Measurements from ENCODE around the gene PLB1. TPM values are rescaled to one million over a fixed set of nuclear protein-coding genes. Genes with fewer than 3 reads are reported as not detected.

PLB1 gene
- polyA plus RNA-seq, 1 donor = 2.0 TPM

DNA sequence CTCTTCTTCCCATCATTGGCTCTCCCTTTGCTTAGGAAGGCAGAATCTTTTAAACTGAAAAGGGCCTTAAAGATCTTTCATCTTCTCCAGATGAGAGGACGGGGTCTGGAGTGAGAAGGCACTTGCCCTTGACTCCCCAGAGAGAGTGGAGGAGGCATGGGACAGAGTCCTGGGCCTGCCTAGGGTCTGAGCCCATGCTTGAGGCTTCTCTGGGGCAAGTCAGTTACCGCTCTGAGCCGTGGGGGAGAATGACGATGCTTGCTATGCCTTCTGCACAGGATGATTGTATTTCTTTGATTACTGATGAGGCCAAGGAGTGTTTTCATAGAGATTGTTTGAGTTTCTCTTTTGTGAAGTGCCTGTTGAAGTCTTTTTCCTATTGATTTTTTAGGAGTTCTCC, 921 bp downstream of the PLB1 start:
- no peak for DNase-seq (ENCODE audit: low read depth)

DNA sequence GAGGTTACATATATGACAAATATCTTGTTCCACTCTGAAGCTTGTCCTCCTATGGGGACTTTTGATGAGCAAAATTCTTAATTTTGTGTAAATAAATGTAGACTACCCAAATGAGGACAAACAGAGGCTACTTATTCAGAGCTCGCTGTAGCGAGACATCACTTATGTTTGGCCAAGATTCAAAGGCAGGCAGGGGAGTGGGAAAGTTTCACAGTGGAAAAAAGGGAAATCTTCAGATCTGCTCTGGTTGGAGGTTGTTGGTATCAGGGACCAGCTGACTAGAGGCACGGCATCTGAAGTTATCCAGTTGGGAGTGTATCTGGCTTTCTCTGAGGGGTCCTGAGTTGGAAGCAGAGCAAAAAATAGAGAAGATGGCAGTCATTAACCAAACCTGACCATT, 1.3 kb downstream of the PLB1 start:
- no peak for DNase-seq (ENCODE audit: low read depth)

- no peak for DNase-seq (ENCODE audit: low read depth)
Observed at GRCh38 chr2:28499282-28499681, 3.4 kb downstream of the PLB1 start.

DNA sequence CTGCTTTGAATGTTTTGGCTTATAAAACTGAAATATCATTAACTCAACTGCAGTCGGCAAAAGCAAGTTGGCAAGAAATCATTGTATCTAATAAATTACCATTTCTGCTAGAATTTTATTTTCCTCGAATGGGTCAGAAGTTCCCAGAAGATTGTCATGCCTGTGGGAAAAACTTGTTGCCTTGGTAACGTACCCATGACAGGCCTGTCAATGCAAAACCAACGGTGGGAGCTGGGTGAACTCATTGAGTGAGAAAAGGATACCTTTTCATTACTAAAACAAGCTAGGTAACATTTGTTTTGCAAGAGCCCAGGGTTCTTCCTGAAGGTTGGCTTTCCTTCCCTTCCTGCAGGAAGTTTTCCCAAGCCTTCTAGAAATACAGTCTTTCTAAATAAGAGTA, 9.5 kb downstream of the PLB1 start:
- DNase-seq (ENCODE audit: low read depth) = no peak

DNA sequence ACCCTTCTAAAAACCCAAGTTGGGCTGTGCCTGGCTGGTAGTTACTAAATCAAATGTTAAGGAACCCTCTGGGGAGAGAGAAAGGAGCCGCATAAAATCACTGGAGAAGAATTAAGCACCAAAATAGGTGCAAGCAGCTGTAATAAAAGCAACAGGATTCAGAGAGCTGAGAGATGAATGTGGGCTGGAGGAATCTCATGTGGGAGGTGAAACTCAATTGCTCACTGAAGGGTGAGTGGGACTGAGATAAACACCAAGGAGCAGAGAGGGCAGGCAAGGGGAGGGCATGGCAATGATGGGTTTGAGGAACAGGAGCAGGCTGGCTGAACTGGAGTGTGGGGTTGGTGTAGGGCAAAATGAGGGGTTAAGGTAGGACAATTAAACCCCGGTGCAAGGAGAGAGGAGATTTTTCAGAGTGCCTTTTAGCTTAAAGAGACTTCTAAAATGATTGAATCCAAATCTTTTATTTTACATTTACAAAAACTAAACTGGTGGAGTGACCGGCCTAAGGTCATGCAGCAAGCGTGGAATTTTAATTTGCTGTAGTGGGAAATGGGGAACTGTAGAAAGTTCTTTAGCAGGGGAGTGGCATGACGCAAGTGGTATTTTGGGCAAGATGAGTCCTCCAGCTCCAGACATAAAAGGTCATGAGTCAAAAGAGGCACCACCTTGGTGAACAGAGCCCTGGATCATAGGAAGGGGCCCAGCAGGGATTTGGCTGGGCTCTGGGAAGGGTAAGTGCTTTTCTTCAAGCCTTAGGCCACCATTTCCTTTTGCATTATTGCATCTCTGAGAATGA, 10.5 kb downstream of the PLB1 start:
- DNase-seq (ENCODE audit: low read depth) = no peak

GRCh38 chr2:28507796-28508764, 12.2 kb downstream of the PLB1 start:
- DNase-seq (ENCODE audit: low read depth) = no peak

- DNase-seq (ENCODE audit: low read depth) = no peak
Observed at GRCh38 chr2:28509361-28509760, 13.5 kb downstream of the PLB1 start.

DNA sequence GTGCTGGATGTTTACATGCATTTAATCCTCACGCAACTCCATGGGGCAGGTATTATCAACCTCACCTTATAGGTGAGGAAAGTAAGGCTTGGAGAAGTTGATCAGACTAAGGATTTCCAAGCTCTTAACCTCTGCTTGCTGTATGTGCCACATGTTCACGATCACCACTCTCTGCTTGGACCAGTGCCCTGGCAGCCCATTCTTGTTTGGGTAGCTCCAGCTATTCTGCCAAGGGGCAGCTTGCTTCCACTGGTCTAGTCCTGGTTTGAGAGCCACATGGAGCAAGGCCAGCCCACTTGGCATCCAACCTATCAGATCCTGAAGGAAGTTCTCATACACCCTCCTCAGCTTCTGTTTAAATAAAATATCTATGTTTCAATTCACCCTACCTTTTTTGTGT, 14.3 kb downstream of the PLB1 start:
- DNase-seq (ENCODE audit: low read depth) = no peak

- DNase-seq (ENCODE audit: low read depth) = no peak
Observed at GRCh38 chr2:28511871-28512606, 16.2 kb downstream of the PLB1 start.

GRCh38 chr2:28512607-28512965, 16.7 kb downstream of the PLB1 start:
- DNase-seq (ENCODE audit: low read depth) = no peak

DNA sequence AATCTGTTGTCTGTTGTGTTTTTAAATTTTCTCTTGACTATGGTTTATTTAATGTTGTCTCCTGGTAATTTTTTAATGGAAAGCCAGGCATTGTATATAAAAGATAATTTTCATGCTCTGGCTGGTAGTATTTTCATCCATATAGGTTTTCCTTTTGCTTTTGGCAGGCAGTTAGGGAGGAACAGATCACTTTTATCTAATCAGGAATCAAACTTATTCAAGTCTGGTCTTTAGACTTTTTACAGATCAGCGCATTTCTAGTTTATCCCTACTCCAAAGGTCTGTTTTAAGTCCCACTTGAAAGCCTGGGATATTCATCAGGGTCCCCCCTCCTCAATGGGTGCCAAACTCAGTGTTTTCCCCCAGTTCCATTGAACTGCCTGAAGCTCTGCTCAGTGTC, 17.2 kb downstream of the PLB1 start:
- no peak for DNase-seq (ENCODE audit: low read depth)

DNA sequence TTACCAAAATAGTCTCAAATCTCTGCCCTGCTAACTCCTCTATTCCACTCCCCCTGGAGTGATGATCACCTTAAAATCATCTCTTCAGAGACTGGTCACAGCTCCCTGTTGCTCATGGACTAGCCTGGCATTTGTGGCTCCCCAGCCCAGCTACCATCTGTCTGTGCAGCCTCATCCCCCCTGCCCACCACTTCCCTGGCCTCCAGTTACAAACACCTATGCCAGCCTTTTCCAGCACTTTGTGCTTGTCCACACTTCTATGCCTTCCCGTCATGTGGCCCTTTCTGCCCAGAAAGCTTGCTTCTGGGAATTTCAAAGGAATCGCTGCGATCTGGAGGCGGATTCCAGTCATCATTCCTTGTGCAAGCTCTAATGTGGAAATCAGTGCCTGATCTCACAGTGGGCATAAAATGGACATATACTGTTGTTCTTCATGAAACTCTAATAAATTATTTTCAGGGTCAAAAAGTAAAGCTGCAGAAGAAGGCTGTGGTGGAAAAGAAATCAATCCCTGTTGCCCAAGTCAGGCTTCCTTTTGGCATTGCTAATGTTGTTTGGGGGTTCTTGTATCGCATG, 19.4 kb downstream of the PLB1 start:
- no peak for DNase-seq (ENCODE audit: low read depth)

DNA sequence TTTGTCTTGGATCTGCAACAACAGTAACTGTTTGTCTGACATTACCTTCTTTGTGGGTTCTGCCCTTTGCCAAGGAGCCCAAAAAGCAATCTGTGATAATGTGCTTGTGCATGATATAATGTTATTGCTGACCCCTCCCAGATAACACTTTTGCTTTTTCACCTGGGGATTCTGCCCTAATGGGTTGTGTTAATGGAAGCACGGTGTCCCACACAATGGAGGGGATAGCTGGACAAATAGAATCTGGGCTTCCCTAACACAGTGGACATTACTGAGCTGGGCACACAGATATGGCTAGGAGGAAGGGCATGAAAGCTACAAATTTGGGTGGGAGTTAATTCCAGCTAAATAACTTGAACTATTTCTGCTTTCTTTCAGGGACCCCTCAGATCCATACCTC, 20.6 kb downstream of the PLB1 start:
- no peak for DNase-seq (ENCODE audit: low read depth)

DNA sequence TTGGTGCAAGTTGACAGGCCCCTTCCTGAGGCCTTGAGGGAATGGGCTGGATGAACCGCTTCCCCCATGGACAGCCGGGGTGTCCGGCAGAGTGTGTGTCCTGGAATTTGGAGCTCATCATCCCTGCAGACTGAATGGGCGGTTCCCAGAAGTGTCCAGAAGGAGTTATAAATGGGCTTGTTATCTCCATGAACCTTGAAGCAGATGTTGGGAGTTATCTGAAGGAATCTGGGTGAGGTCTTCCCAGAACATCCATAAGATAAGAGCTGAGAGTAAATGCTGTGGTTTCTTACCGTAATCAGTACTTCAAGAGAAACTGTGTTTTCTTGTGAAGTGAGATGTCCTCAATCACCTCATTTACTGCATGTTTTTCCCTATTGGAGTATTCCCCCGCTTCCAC, 21.1 kb downstream of the PLB1 start:
- DNase-seq (ENCODE audit: low read depth) = no peak

GRCh38 chr2:28521663-28522062, 25.8 kb downstream of the PLB1 start:
- DNase-seq (ENCODE audit: low read depth) = no peak

- no peak for DNase-seq (ENCODE audit: low read depth)
Observed at GRCh38 chr2:28522481-28522880, 26.6 kb downstream of the PLB1 start.

GRCh38 chr2:28523902-28524301, 28.0 kb downstream of the PLB1 start:
- no peak for DNase-seq (ENCODE audit: low read depth)

GRCh38 chr2:28525481-28525880, 29.6 kb downstream of the PLB1 start:
- DNase-seq (ENCODE audit: low read depth) = no peak

DNA sequence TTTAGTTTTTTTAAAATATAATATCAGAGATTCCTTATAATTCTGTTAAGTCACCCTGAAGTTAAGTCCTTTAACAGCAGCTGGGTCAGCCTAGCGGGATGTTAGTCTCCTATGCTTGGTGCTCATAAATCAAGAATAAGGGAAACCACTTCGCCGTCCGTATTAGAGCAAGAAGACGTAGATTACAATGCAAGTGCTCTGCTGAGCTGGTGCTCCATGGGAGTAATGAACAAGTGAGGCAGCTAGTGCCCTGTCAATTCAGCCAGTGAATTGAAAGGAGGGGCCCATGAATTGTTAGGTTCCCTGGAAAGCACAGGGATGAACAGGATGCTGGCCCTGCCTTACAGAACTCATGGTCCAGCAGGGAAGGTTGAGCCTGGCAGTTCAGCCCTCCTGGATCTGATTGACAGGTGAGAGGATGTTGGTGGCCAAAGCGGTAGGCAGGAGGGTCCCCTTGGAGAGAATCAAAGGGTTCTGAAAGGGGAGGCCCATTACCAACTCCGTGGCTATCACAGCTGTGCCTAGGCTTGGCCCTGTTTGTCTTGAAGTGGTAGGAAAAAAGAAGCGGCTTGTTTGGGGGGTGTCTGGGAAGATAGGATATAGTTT, 30.8 kb downstream of the PLB1 start:
- no peak for DNase-seq (ENCODE audit: low read depth)

DNA sequence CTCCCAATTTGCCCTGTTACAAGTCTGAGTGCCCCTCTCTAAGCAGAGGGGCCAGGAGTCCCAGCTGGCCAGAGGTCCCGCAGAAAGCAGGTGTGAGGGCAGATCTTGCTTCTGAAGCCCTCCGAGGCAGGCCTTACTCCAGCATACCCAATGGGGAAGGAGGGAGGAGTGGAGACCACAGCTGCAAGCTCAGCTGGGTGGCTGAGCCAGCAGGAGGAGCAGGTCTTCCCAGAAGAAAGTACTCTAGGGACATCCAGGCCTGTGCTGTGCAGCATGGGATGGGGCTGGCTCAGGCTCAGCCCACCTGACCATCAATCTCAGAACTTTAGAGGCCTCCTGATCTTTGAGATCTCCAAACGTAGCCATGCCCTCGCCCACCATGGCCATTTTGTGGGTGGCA, 31.3 kb downstream of the PLB1 start:
- DNase-seq (ENCODE audit: low read depth) = no peak

DNA sequence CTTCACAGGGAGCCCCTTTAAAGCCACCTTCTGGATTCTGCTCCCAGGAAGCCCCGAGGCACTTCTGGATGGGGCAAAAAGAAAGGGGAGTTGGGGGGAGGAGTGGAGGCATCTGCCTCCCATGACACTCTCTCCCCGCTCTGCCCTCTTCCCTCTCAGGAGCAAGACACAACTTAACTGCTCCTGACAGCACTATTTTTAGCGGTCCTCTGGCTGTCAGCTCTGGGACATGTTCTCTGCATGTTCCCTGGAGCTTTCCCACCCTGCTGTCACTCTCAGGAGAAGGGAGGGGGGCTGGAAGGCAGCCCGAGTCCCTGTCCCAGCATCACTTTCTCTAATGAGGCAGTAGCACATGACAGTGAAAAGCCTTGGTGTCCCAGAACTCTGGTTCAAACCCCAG, 32.3 kb downstream of the PLB1 start:
- no peak for DNase-seq (ENCODE audit: low read depth)

DNA sequence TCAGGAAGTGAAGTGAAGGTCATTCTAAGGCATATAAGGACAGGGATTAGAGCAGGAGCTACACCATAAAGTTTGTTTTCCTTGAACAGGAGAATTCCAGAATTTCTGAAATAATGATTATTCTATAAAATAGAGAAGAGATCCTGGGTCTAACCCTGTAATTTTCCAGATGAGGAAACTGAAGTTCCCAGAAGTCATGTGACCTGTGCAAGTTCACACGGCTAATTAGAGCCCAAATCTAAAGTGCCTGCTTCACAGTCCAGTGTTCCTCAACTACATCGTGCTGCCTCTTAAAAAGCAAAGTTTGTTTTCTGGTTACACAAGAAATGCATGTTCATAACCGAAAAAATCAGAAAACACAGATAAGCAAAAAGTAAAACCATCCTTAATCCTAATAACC, 34.9 kb downstream of the PLB1 start:
- no peak for DNase-seq (ENCODE audit: low read depth)

All from forelimb muscle (tissue), 1 donor.